K562 (cell line): ENCODE measurements around the gene GLRX2. TPM values are rescaled to one million over a fixed set of nuclear protein-coding genes. Genes with fewer than 3 reads are reported as not detected.

Source experiments
- CHD2 ChIP-seq: IDR thresholded peaks from 2 replicates; pipeline ENCODE4 v1.6.1; 2011; ENCODE audit warnings: low read depth, low read length
- CHD7 ChIP-seq: fragments of 200-600 bp; sonication (generic); IDR thresholded peaks from one replicate; pipeline ENCODE4 v1.6.1; 2012; ENCODE audit warnings: mild to moderate bottlenecking, low read depth, low read length, inconsistent platforms
- MBD2 ChIP-seq: sonication (generic); IDR thresholded peaks from 2 replicates; pipeline ENCODE4 v1.6.1; 2016; ENCODE audit warnings: low read depth, borderline replicate concordance
- MYBL2 ChIP-seq, 2 experiments: fragments of 450-650 bp in 1 of 2; sonication (generic) in 1 of 2; formaldehyde crosslinking in 1 of 2; IDR thresholded peaks; 2 replicates each; pipeline versions ENCODE4 v1.6.1 to v1.8.1; 2017 to 2022; ENCODE audit warnings: borderline replicate concordance in 1 of 2, inconsistent platforms in 1 of 2, low read depth in 1 of 2, mild to moderate bottlenecking in 1 of 2, missing genetic modification reagents in 1 of 2, moderate library complexity in 1 of 2
- PBX2 ChIP-seq, 2 experiments: IDR thresholded peaks in 1 of 2; conservative IDR thresholded peaks in 1 of 2; 2 replicates each; pipeline ENCODE4 v1.6.1; 2016; ENCODE audit warnings: low read depth in 2 of 2, mild to moderate bottlenecking in 1 of 2, missing compliant biosample characterization in 1 of 2, missing genetic modification characterization in 1 of 2, moderate library complexity in 1 of 2
- PRPF4 ChIP-seq: fragments of 200-400 bp; formaldehyde crosslinking; IDR thresholded peaks from one replicate; pipeline ENCODE4 v1.6.1; 2017; ENCODE audit warnings: low read length, low read depth, mild to moderate bottlenecking; ENCODE audit not compliant: insufficient read depth, poor library complexity, severe bottlenecking
- RFX1 ChIP-seq: fragments of 450-650 bp; IDR thresholded peaks from 2 replicates; pipeline ENCODE4 v1.6.1; 2016; ENCODE audit warnings: mild to moderate bottlenecking, moderate library complexity
- YBX1 ChIP-seq: fragments of 450-650 bp; IDR thresholded peaks from 2 replicates; pipeline ENCODE4 v1.7.1; 2016; ENCODE audit warnings: mild to moderate bottlenecking
- ZBTB1 ChIP-seq: sonication (generic); formaldehyde crosslinking; IDR thresholded peaks from 2 replicates; pipeline ENCODE4 v1.8.1; 2023; ENCODE audit warnings: missing genetic modification reagents, low read depth, mild to moderate bottlenecking, borderline replicate concordance
- ZNF212 ChIP-seq: fragments of 450-650 bp; formaldehyde crosslinking; IDR thresholded peaks from 2 replicates; pipeline ENCODE4 v1.4.0; 2020; ENCODE audit warnings: mild to moderate bottlenecking
- ZNF586 ChIP-seq: fragments of 450-650 bp; formaldehyde crosslinking; conservative IDR thresholded peaks from 2 replicates; pipeline ENCODE4 v1.4.0; 2020; ENCODE audit warnings: mild to moderate bottlenecking, moderate library complexity
- ZNF830 ChIP-seq: fragments of 250-450 bp; sonication (Bioruptor Pico); IDR thresholded peaks from 2 replicates; pipeline ENCODE4 v1.5.0; 2021; ENCODE audit warnings: mild to moderate bottlenecking
- polyA plus RNA-seq, 8 experiments: library from polyadenylated mRNA; depleted of rRNA in 4 of 8; stranded (reverse) in 5 of 8; unstranded in 3 of 8; fragments of >200 nt; fragmentation: Nextera tagmentation in 2 of 8; fragmentation: Illumina TruSeq in 1 of 8; extraction: Ambion mirVana in 2 of 8; extraction: Trizol in 1 of 8; gene quantifications; 2 replicates each; pipeline versions ENCODE4 v1.2.1 to v1.2.3, GENCODE V29; 2011 to 2014; ENCODE audit warnings: inconsistent platforms in 1 of 8, missing spikeins in 1 of 8
- total RNA-seq, 7 experiments: library from RNA; depleted of rRNA in 6 of 7; stranded (reverse); fragments of >200 nt in 6 of 7; fragmentation: Illumina TruSeq in 2 of 7; extraction: Trizol in 2 of 7; gene quantifications; 2 replicates each; pipeline versions ENCODE4 v1.2.1 to v1.2.3, GENCODE V29; 2011 to 2021; ENCODE audit warnings: low replicate concordance in 1 of 7

Gene GLRX2
- total and polyA plus RNA-seq, 9 of the 15 experiments (the other 6 are each of a cell fraction or from before 2014, with no cell fraction given): 13.3 to 82.6 (median 55.1) TPM

GRCh38 chr1:193104907-193105820 is at the start of gene GLRX2 (continued):
- TF ChIP-seq PRPF4 (no peak), YBX1 (no peak), ZNF830 (0 out of 2 replicates have a peak, but pooled peaks have one; percentile 42), ZNF586 (CRISPR knock-in tag) (no peak), CHD7 (no peak), MBD2 (peak; percentile 31), ZNF212 (CRISPR knock-in tag) (no peak), MYBL2 (IDR thresholded peaks at IDR 0.05; ENCODE audit: low read depth) (no peak), MYBL2 (CRISPR knock-in tag; IDR thresholded peaks at IDR 0.05; ENCODE audit: borderline replicate concordance) (no peak), CHD2 (peak; percentile 20; the same call in 1 of the 2 replicates), RFX1 (no peak), PBX2 (CRISPR knock-in tag; IDR thresholded peaks at IDR 0.05; ENCODE audit: low read depth) (no peak), PBX2 (tag; conservative IDR thresholded peaks at IDR 0.05; ENCODE audit: low read depth) (no peak), ZBTB1 (CRISPR knock-in tag) (peak; percentile 95)
